CMK (cell line): Measurements from ENCODE around the gene SETBP1.

Source experiments
- DNase-seq: peaks from one replicate; pipeline ENCODE4 v3.0.0-alpha.2; 2010; ENCODE audit warnings: low read depth

The SETBP1 gene

DNA sequence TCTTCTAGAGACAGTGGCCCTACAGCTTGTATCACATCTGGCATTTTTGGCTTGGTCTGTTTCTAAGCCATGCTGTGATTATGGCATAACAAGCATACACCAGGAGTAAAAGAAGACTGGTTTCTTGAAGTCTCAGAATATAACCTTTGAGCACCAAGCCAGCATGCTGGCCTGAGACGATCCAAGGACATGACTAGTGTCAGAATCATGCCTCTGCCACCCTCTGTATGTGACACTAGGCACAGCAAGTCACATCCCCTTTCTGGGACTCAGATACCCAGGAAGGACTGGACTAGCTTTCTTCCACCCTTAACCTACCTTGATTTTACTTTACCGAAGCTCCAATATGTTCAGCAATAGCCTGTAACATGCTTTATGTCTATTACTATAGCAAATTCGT, 345.5 kb downstream of the SETBP1 start:
- no peak for DNase-seq

DNA sequence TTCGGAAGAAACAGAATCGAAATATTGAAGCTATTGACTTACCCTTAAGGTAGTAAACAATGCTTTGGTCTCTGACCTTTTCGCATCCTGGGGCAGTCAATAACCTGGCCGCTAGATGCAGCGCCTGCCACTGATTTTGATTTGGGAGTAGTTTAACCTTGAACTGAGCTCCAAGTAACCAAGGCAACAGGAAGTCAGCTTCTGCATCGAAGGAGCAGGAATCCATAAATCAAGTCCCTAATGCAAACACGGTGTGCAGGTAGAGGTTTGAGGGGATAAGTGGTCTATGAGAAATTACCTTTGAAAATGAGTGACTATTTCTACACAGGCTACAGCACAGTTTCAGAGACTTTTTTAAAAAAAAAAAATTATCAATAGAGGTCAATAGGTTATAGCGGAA, 353.5 kb downstream of the SETBP1 start:
- DNase-seq: no peak

- DNase-seq: no peak
These were observed 356.9 kb downstream of the SETBP1 start for GRCh38 chr18:45037618-45038017.

DNA sequence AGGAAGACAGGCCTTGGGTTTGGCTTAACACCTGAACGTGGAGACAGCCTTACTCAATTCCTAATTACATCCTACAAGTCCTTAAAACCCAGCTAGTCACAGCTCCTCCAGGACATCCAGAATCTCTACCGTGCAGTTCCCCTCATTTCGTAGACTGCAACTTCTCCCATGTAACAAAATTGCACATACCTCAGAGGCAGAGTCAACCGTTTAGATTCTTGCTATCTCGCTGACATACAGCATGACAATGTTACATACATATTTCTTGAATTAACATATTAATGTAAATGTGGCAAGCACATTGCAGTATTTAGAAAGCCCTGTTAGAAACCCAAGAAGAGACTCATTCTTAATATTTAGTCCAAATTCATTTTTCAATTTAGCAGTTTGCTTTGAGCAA, 358.7 kb downstream of the SETBP1 start:
- no peak for DNase-seq

DNA sequence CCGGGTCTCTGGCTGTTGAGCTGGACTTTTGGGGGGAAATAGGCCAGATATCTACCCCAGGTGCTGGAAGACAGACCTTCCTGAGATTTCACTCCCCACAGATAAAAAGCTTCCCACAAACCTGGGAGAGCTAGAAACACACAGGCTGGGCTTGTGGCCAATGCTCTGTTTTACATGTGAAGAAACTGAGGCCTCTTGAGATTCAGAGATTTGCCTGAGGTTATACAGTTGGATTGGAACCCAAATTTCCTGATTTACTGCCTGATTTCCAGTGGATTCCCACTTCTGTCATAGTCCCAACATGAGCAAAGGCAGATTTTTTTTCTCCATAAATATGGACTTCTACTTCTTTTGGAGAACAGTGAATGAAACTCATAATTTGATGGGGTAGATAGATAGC, 360.2 kb downstream of the SETBP1 start:
- no peak for DNase-seq

DNA sequence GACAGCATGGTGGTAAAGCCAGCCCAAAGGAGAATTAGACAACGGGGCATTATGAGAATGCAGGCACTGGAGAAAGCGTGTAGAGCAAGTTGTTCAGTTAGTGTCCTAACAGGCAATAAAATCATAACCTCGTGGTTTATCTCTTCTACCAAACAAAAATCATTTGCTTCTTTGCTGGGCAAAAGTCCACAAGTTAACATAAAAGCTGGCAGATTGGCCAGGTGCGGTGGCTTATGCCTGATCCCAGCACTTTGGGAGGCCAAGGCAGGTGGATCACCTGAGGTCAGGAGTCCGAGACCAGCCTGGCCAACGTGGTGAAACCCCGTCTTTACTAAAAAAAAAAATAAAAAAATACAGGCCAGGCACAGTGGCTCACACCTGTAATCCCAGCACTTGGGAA, 364.1 kb downstream of the SETBP1 start:
- no peak for DNase-seq

DNA sequence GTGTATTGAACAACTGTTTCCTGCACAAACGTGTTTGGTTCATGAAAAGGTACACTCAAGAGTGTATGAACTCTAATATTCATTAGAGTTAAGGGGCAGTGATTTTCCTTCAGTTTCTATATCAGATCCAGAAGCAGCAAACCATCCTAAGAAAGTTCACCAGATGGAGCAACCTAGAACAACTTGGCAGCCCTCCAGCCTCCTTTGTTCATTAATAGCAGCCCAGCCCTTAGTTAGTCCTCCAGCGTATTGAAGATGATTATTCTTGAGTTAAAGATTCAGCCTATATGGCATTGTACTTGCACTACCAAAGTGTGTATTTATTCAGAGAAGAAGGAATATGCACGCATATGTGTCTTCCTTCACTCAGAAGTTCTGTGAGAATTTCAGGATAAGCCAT, 365.5 kb downstream of the SETBP1 start:
- no peak for DNase-seq

- no peak for DNase-seq
These were observed 366.3 kb downstream of the SETBP1 start for GRCh38 chr18:45046961-45047360.

GRCh38 chr18:45049578-45050319, 369.1 kb downstream of the SETBP1 start:
- no peak for DNase-seq

DNA sequence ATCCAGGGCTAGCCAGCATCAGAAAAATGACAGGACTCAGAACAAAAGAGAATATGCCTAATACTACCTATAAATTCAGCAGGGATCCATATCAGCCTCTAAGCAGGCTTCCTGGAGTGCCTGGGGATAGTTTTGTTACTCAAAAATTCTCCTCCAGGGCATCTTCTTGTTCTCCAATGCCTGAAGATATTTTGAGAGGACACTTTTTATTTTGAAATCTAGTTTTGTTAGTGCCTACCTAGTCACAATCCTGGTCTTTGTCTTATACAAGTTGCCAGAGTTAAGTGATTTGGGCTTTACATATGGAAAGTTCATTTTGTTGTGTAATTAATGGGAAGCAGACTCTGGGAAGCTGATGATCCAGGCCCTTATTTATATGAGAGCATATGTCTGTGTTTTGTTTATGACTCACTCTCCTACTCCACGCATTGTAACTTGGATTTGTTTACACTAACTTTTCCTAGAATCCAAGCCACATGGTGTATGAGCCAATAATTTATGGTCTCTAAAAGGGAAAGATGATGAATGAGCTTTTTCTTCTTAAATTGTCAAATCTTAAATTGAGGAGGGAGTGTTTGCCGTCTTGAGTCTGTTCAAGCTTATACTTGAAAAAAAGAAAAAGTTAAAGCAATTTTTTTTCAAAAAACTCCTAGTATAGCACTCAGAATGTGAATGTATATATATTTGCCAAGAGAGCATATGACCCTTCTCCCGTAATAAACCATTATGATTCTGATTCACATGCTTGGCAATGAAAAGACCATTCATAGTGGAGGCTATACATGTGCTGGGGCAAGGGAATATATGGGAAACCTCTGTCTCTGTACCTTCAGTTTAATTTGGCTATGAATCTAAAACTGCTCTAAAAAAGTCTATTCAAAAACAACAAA, 370.3 kb downstream of the SETBP1 start:
- DNase-seq: no peak

DNA sequence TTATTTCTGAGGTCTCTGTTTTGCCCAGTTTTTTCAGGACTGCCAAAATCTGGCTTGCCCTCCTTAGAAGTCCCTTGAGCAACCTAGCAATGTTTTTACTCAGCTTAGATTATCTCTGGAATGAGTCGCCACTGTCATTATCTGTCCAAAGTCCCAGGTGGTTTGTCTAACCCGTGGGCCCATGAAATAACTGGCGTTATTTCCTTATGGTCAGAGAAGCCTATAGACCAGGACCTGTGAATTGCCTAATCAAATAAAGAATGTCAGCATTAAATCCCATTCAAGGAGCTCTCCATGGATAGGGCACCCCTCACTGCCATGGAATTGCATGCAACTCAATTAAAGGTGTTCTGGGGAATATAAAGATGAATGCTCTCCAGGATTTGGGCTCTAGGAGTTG, 373.9 kb downstream of the SETBP1 start:
- DNase-seq: no peak

DNA sequence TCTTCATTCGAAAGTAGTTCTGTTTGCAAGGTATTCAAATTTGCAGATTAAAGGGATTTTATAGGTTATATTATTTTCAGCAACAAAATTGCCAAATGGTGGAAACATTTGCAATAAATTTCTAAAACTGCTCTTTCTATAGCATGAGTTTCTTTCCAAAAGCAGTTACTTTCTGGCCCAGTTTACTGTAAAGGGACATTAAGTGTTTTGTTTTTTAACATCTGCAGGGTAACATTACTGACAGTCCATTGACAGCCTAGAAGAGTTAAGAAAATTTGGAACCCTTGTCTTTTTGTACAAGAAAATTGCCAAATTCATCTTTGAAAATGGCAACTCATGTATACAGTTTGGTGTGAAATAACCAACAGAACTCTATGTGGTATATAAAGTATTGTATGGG, 375.1 kb downstream of the SETBP1 start:
- no peak for DNase-seq

- no peak for DNase-seq
These were observed 376.2 kb downstream of the SETBP1 start for GRCh38 chr18:45056926-45057325.

GRCh38 chr18:45057955-45058600, 377.4 kb downstream of the SETBP1 start:
- DNase-seq: no peak

DNA sequence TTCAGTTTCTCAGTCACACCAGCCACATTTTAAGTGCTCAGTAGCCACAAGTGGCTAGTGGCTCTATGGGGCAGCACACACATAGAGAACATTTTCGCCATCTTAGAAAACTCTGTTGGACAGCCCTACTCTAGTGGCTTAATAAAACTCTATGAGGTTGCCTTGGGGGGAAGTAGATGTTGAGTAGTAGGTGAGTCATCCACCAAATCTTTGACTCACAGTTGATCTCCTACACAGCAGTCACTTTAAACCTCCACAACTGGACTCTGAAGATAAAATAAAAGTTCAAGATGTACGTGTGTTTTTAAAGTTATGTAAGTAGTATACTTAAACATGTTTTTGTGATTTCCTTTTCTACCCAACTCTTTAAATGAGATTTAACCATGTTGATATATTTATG, 379.0 kb downstream of the SETBP1 start:
- DNase-seq: no peak

GRCh38 chr18:45060102-45060501, 379.4 kb downstream of the SETBP1 start:
- no peak for DNase-seq

DNA sequence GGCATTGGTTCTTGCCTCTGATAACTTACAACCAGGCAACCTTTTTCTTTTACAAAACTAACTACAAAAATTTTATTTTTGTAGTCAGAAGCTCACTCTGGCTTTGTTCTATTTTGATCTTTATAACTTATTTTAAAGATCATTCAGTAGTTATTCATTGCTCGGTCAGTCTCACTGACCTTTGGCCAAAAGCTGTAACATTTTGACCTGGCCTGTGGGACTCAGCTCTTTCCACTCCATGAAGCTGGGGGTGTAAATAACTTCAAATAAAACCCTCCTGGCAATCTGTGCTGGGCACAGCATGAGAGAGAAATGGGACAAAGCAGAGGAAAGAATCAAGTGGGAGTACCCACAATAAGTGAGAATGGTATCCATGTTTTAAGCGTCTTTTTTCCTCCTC, 380.7 kb downstream of the SETBP1 start:
- DNase-seq: no peak

- DNase-seq: no peak
These were observed 382.8 kb downstream of the SETBP1 start for GRCh38 chr18:45063246-45064038.

- DNase-seq: no peak
These were observed 385.5 kb downstream of the SETBP1 start for GRCh38 chr18:45066210-45066609.

DNA sequence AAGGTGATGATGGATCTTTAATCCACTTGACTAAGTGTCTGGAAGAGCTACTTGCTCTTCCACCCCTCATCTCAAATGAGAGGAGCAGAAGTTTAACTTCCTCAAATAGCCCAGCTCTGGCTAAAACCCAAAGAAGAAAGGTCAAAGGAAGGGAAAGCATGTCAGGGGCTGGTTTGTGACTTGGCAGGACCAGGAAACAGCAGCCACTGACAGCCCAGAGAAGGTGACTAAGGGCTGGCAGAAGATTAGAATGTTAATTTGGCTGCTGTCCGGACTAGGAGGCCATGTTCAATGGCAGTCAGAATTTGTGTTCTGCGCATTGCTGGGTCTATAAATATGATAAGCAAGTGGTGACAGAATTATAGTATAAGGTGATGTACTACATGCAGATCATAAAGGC, 386.2 kb downstream of the SETBP1 start:
- DNase-seq: no peak

DNA sequence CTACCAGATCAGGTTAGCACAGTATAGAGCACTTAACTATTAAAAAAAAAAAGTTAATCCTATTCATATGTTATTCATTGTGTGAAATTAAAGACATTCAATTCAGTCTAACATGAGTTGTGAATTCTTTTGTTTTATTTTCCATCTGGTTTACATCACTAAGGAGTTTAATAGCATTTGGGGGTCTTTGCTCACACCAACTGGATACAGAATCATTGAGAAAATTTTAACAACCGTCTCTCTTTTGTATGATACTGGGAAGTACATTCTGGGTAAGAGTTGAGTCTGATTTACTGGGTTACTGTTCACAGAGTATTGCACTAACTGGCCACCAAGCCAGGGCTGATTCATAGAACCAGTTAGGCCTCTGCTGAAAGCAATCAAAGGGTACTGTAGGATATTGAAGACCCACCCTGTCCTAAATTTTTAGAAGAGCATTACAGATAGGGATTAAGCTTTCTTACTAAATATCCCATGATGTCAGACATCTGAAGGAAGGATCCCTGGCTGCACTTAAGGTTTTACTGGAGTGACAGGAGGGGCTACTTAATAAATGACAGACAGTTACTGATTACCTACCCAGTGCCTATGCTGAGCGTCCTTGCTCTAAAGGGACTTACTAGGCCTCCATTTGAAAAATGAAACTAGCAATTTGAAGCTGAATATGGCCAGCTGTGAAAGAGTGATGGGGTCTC, 387.9 kb downstream of the SETBP1 start:
- no peak for DNase-seq

DNA sequence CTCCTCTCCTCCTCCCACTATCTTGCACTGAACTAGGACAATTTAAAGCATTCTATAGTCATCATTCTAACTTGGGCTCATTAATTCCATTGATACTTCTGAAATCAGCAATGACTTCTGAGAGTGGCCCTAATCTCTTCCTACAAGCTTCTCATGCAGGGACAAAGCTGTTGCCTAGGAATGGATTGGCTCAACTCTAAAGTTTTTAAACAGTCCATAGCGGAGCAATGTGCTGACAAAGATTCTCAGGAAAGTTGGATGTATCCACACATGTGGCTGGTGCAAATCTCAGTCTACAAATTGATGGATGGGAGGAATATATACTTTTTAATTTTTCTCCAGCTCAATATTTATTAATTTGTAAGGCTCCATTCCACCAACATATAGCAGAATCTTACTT, 388.9 kb downstream of the SETBP1 start:
- no peak for DNase-seq
